NCI-H1694 treated with DMSO at 0.1 percent for 48 hours (cell line): Measurements from ENCODE around the gene PTHLH.

ENCODE experiments used
- DNase-seq: peaks from one replicate; lab custom pipeline; 2025; lab: John Stamatoyannopoulos, UW

The PTHLH gene

DNA sequence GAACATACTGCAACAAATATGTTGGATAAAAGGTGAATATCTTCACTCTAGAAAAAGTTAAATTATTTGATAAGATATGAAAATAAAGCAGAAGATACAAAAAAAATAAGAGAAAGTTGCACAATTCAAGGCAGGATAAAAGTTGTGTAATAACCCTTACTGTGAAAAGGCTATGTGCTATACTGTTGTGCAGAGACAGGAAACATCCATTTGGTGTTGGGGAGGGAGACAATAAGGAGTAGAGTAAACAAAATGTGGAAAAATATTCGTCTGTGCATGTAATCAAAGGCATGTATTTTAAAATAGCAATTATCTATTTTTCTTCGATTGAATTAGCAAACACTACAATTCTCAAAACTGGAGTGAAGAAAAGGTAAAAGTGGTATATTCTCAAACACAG is 34.8 kb downstream of the PTHLH start:
- no peak for DNase-seq

DNA sequence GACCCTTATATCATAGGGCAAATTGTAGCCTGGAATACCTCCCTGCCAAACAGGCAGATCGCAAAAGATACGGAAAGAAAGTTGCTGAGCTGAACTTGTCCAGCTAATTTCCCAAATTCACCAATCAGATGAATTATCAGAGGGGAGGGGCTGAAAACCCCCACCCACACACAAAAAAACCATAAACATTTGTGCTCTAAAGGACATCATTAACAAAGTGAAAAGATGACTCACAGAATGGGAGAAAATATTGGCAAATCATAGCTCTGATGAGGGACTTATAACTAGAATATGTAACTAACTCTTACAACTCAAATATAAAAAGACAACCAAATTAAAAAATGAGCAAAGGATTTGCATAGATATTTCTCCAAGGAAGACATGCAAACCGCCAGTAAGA is 36.3 kb downstream of the PTHLH start:
- DNase-seq = no peak

DNA sequence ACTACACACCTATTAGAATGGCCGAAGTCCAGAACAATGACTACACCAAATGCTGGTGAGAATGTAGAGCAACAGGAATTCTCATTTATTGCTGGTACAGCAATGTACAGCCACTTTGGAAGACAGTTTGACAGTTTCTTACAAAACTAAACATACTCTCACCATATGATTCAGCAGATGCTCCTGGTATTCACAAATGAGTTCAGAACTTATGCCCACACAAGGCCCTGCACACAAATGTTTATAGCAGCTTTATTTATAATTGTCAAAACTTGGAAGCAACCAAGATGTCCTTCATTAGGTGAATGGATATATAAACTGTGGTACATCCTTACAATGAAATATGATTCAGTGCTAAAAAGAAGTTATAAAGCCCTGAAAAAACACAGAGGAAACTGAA is 38.3 kb downstream of the PTHLH start:
- DNase-seq = no peak

GRCh38 chr12:27931390-27931789 is 41.1 kb downstream of the PTHLH start:
- DNase-seq = no peak

DNA sequence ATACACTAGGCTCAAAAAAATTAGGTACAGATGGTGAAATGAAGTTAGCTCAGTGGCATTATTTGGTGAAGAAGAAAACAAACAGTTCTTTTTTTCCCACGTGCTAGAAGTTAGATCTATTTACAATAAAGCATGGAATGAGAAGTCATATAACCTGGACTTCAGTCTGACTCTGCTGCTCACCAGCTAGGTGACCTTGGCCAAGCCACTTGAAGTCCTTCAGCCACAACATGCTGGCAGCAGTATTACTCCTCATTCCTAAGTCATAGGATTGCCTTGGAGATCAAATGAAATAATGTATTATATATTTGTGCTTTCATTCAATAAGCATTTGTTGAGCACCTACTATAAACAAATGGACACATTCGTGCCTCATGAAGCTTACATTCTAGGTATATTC is 45.2 kb downstream of the PTHLH start:
- DNase-seq = no peak

DNA sequence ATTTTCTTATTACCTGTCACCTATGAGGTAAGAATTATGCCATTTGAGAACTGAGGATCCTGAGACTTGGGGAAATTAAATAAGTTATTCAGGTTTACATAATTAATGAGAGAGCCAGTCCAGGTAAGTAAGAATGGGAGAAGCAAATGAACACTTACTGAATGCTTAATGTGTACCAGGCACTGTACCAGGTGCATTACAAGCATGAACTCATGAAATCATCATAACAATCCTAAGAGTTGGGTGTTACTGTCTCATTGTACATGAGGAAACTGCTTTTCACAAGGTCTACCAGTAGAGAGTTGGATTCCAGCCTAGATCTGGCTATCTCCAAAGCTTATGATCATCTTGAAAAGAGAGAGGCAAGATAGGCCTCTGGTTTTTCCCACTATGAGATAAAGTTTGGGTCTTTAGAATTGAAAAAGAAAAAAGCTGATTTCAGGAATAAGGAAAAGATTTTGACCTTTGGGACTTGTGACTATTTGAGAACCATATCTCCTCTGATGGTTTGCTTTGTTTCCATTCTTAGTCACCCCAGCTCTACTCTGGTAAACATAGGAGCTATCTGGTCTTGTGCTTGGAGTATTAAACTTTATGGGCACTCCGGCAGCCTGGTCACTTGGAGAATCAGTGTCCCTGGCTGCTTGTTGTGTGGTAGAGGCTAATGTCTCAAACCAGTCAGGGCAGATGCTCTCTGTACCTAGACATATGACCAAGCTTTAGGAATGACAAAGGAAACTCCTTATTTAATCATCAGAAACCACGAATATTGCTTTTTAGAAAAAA is 48.0 kb downstream of the PTHLH start:
- no peak for DNase-seq

DNA sequence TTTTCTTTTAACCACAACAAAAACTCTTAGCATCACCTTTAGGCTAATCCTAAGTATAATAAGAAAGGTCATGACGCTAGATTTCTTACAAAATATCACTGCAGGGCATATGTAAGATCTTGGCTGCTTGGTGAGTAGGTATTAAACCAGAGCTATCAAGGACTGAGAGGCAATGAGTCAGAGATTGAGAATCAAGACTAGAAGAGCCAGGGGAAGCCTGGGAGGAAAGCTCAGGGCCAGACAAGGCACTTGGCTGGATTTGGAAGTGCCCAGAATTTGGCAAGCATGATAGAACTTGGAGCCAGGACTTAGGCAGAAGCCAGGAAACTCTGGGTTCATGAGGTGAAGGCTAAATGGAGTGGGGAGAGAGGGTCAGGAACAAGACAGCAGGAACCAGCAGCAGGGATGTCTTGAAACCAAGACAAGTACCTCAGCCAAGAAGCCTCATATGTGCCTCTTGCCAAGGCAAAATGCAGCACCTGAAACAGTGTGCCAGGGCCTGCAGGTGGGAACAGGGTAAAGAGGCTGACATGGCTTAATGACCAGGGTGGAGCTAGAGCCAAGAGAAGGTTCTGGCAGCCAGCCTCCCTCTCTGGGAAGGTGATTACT is 49.9 kb downstream of the PTHLH start:
- no peak for DNase-seq

DNA sequence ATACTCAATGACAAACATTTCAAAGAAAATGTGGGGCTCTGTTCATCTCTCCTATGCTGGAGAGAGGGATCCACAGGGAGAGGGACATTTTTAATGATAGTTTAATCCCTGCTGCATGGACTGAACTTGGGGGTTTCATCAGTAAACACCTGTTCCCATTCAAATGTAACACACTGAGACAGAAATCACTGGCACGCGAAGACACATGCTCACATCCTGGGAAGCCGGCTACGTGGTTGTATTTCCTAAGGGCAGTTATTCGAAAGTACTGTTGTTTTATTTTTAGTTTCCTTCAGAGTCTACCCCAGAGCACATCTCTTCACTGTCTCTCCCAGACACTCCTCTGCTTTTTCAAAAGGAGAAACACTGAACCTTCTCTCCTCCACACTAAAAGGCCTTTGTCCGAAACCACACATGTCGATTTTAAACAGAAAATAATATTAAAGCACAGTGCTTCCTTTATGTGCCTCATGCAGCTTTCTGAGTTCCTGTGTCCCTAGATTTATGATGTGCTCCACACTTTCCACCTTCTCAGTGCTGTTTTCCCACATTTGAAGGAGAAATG is 52.8 kb downstream of the PTHLH start:
- no peak for DNase-seq

DNA sequence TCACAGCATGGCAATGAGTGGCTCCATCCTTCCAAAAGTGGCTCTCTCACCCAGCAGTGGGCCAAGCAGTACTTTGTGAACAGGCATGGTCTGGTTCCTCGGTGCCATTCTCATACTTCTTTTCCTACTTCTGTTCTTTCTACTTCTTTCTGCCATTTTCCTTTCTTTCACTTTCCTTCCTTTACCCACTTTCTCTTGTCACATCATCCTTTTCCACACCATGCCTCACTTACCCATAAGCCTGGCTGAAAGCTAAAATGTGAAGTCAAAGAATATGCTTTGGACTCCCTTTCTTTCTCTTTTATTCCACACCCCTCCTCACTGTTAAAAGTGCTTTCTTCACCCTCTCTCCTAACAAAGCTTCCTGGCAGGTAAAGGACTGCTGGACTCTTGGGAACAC is 57.0 kb downstream of the PTHLH start:
- no peak for DNase-seq

GRCh38 chr12:27915021-27915420 is 57.5 kb downstream of the PTHLH start:
- DNase-seq = peak; percentile 81

DNA sequence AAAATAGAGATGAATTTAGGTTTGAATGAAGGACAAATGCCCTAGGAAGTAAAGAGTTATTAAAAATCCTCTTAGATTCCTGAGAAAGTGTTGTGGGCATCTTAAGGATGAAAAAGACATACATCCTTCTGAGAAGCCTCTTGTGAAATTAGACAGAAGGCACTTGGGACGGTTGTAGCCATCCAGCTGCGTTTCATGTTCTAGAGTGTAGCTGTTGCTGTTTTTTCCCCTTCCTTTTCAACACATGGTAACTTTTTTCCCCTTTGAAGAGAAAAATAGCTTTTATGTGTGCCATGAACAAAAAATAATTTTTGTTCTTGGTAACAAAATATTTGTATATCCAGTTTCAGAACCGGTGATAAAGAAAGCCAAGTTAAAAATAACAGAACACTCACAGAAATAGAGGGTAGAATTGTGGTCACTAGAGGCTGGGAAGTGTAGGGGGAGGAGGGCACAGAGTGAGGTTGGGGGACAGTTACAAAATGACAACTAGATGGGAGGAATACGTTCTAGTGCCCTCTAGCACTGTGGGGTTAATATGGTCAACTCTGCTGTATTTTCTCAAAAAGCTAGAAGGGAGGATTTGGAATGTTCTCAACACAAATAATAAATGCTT is 58.4 kb downstream of the PTHLH start:
- no peak for DNase-seq

GRCh38 chr12:27911397-27911796 is 61.1 kb downstream of the PTHLH start:
- DNase-seq = no peak
